ENCODE measurements around the gene RNF150. TPM values are rescaled to one million over a fixed set of nuclear protein-coding genes. Genes with fewer than 3 reads are reported as not detected.

The RNF150 gene
- polyA plus RNA-seq, 3 donors from 2014 or later = not detected

DNA sequence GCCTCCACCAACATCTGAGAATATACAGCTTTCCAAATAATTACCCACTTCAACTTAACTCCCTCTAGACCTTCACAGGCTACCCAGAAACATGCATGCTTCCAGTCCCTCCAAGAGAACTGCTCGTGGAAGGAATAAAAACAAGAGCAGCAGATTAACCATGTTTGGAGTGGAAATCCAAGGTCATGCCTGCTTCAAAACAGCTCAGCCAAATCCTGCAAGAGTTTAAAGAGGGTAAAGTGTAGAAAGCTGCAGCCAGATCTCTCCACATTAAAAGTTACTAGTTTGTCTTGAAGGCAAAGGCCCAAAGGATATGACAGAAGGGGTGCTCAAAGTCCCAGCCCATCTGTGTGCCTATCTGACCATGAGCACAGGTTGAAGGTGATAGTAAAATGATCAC is 139.3 kb downstream of the RNF150 start:
- H3K27me3 Mint-ChIP-seq (ENCODE audit: low read depth in 3 of 3) = peaks cover 0 to 3% (median 1%) of the 10 kb centered on the region in 3 donors
- H3K36me3 Mint-ChIP-seq = peaks cover 0 to 3% (median 0%) of the 10 kb centered on the region in 3 donors
- no peak for DNase-seq
- peaks cover 2 to 10% (median 4%) of the 10 kb centered on the region in 6 donors for H3K9me3 Mint-ChIP-seq
- H3K27ac Mint-ChIP-seq = no peak overlapping the region
- no peak overlapping the region for H3K4me3 Mint-ChIP-seq
- H3K4me1 Mint-ChIP-seq = no peaks in the 10 kb centered on the region

DNA sequence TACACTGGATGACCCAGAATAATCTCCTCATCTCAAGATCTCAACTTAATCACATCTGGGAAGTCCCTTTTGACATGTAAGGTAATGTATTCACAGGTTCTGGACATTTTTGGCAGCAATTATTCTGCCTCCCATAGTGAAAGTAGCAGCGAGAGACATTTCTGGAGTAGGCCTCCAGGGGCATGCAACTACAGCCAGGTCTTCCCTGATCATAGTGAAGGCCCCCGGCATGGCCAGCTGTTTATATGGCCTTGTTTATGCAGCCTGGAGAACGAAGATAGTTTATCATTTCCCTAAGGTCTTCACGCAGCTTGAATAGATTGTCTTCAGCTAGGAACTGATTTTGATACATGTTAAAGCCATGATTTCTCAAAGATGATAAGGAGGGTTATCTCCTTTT is 139.9 kb downstream of the RNF150 start:
- H3K36me3 Mint-ChIP-seq = peaks cover 0 to 3% (median 0%) of the 10 kb centered on the region in 3 donors
- H3K27ac Mint-ChIP-seq = no peak overlapping the region
- DNase-seq = no peak
- peaks cover 0 to 3% (median 1%) of the 10 kb centered on the region in 3 donors for H3K27me3 Mint-ChIP-seq (ENCODE audit: low read depth in 3 of 3)
- peaks cover 2 to 10% (median 4%) of the 10 kb centered on the region in 6 donors for H3K9me3 Mint-ChIP-seq
- no peaks in the 10 kb centered on the region for H3K4me1 Mint-ChIP-seq
- H3K4me3 Mint-ChIP-seq = no peak overlapping the region

- Mint-ChIP-seq H3K4me3 (no peak overlapping the region), H3K27ac (no peak overlapping the region), H3K36me3 (no peaks in the 10 kb centered on the region), H3K9me3 (peaks cover 0 to 7% (median 3%) of the 10 kb centered on the region in 6 donors), H3K4me1 (no peaks in the 10 kb centered on the region), H3K27me3 (ENCODE audit: low read depth in 3 of 3) (peaks cover 0 to 1% (median 0%) of the 10 kb centered on the region in 3 donors)
- DNase-seq = no peak
Measured at GRCh38 chr4:140989944-140990343, 143.3 kb downstream of the RNF150 start.

DNA sequence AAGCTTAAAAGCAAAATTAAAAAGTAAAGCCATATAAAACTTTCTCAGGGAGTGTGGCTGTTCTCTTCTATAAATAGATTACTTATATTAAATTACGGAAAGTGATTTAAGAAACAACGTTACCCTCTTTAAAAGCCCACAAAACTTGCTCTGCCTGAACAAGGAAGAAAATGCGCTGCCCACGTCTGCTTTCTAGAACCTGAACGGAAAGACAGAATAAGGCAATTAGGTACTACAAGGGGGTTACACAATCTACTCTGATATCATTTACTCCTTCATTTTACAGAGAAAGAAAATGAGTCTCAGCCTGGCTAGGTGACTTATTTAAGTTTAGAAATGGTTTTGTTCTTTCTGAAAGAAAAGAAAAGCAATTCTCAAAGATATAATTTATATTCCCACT is 147.2 kb downstream of the RNF150 start:
- Mint-ChIP-seq H3K27me3 (ENCODE audit: low read depth in 3 of 3) (peaks cover 0 to 1% (median 0%) of the 10 kb centered on the region in 3 donors), H3K4me1 (no peaks in the 10 kb centered on the region), H3K9me3 (peaks cover 0 to 6% (median 0%) of the 10 kb centered on the region in 6 donors), H3K36me3 (no peaks in the 10 kb centered on the region), H3K4me3 (no peak overlapping the region), H3K27ac (no peak overlapping the region)
- DNase-seq = no peak

DNA sequence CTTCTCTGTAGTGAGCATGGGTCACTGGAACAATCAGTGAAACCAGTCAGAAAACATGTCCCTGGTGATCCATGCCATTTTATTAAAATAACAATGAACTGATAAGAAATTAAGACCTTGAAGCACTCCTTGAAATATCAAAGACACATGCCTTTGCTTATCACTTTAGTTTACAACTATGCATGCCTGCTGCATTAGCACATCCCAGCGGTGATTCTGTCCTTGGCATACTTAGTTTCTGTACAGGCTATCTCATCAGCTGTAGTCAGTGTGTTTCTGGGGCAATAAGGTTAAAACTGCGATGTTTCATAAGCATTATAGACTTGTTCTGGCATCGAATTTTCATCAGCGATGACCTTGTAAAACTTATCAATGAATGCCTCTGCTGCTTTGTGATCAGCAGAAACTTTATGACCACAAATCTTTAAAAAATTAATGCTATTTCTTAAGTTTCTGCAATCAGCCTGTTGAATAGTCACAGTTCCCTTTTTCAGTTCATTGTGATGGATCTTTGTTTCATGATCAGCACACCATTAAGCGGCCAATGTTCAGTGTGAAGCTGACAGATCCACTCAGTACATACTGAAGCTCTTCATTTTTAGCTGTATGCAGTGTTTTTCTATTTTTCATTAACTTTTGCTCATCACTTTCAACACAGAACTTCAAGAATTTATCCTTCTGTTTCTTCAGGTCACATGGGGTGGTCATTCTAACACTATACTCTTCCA is 150.5 kb downstream of the RNF150 start:
- Mint-ChIP-seq H3K36me3 (no peaks in the 10 kb centered on the region), H3K27me3 (ENCODE audit: low read depth in 3 of 3) (no peaks in the 10 kb centered on the region), H3K27ac (no peak overlapping the region), H3K4me1 (no peaks in the 10 kb centered on the region), H3K4me3 (no peak overlapping the region), H3K9me3 (peaks cover 0 to 7% (median 1%) of the 10 kb centered on the region in 6 donors)
- no peak for DNase-seq

DNA sequence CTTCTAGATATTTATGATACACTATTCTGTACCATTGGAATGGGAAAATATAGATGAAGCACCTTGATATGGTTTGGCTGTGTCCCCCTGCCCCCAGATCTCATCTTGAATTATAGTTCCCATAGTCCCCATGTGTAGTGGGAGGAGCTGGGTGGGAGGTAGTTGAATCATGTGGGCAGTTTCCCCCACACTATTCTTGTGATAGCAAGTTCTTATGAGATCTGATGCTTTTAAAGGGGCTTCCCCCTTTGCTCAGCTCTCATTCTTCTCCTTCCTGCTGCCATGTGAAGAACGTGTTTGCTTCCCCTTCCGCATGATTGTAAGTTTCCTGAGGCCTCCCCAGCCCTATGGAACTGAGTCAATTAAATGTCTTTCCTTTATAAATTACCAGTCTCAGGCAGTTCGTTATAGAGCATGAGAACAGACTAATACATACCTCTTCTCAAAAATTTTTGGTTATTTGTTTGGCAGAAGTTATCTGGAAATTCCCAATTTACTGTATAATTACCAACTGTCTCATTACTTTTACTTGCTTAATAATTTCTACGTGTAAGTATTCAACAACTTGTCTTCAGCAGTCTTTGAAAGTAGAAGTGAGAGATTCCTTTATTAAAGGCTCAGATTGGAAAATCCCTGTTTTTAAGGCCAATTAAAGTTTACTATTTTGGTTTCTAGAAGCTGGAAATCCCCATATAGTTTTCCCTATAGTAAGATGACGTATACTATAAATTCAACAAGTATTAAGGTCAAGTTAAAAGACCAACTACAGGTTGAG is 152.7 kb downstream of the RNF150 start:
- no peak for DNase-seq
- H3K9me3 Mint-ChIP-seq = peaks cover 0 to 6% (median 3%) of the 10 kb centered on the region in 6 donors
- H3K4me1 Mint-ChIP-seq = no peaks in the 10 kb centered on the region
- H3K27me3 Mint-ChIP-seq (ENCODE audit: low read depth in 3 of 3) = no peaks in the 10 kb centered on the region
- no peak overlapping the region for H3K4me3 Mint-ChIP-seq
- no peaks in the 10 kb centered on the region for H3K36me3 Mint-ChIP-seq
- no peak overlapping the region for H3K27ac Mint-ChIP-seq

DNA sequence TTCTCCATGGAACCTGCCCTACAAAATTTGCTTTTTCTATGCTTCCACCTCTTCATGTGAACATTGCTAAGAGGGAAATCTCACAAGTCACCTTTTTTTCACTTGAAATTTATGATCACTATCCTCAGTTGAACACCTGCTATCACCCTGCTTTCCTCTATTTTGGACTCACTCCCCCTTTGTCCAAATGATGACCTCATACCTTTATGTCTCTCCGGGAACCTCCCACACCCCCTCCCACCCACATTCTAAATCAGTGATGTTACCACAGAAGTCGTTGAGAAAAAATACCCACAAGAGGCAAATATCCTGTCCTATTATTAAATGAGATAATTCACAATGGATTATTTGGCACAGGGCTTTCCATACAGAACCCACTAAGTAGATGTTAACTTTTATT is 156.5 kb downstream of the RNF150 start:
- peaks cover 0 to 8% (median 3%) of the 10 kb centered on the region in 6 donors for H3K9me3 Mint-ChIP-seq
- no peak overlapping the region for H3K27ac Mint-ChIP-seq
- H3K36me3 Mint-ChIP-seq = no peaks in the 10 kb centered on the region
- H3K4me1 Mint-ChIP-seq = no peaks in the 10 kb centered on the region
- no peak overlapping the region for H3K4me3 Mint-ChIP-seq
- no peaks in the 10 kb centered on the region for H3K27me3 Mint-ChIP-seq (ENCODE audit: low read depth in 3 of 3)
- no peak for DNase-seq

- H3K36me3 Mint-ChIP-seq = no peaks in the 10 kb centered on the region
- no peaks in the 10 kb centered on the region for H3K4me1 Mint-ChIP-seq
- H3K27me3 Mint-ChIP-seq (ENCODE audit: low read depth in 3 of 3) = no peaks in the 10 kb centered on the region
- no peak overlapping the region for H3K27ac Mint-ChIP-seq
- no peak overlapping the region for H3K4me3 Mint-ChIP-seq
- DNase-seq = no peak
- peaks cover 0 to 2% (median 0%) of the 10 kb centered on the region in 6 donors for H3K9me3 Mint-ChIP-seq
Measured at GRCh38 chr4:140971077-140971792, 162.0 kb downstream of the RNF150 start.

DNA sequence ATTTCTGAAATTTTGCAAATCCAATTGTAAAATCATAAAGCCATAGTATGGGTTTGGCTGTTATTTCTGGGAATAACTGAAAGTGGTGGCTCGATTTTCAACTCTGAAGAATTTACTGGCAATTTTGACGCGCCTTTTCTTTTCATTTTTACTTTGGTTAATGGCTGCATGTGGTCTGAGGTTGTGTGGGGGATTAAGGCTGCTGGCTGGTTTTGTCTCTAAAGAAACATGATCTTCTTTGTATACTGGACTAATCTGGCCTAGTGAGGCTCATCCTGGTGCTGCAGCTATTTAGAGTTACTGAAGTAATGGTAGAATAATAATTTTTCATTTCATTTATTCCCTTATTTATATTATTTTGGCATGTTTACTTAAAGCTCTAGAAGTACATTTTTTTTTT is 164.0 kb downstream of the RNF150 start:
- no peak overlapping the region for H3K4me3 Mint-ChIP-seq
- H3K36me3 Mint-ChIP-seq = no peaks in the 10 kb centered on the region
- H3K4me1 Mint-ChIP-seq = no peaks in the 10 kb centered on the region
- peaks cover 0 to 4% (median 0%) of the 10 kb centered on the region in 6 donors for H3K9me3 Mint-ChIP-seq
- no peaks in the 10 kb centered on the region for H3K27me3 Mint-ChIP-seq (ENCODE audit: low read depth in 3 of 3)
- DNase-seq = no peak
- H3K27ac Mint-ChIP-seq = no peak overlapping the region

DNA sequence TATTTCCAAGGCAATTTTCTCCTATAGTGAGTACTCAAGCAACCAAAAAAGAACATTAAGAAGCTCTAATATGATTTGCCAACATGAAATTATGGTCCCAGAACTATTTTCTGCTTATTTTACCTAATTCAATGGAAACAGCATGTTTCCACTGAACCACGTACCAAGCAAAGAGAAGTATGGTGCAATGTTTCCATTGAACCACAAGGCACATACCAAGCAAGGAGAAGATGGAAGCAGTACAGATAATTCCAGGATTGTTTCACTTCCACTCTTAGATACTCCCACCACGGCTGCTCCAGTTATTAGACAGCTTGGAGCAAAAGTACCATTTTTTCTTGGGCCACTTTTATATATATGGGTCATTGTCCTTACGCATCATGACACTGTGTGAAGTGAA is 164.9 kb downstream of the RNF150 start:
- Mint-ChIP-seq H3K9me3 (peaks cover 0 to 2% (median 0%) of the 10 kb centered on the region in 6 donors), H3K4me1 (no peaks in the 10 kb centered on the region), H3K27me3 (ENCODE audit: low read depth in 3 of 3) (no peaks in the 10 kb centered on the region), H3K4me3 (no peak overlapping the region), H3K36me3 (no peaks in the 10 kb centered on the region), H3K27ac (no peak overlapping the region)
- no peak for DNase-seq

GRCh38 chr4:140963883-140964282 is 169.4 kb downstream of the RNF150 start:
- no peaks in the 10 kb centered on the region for H3K36me3 Mint-ChIP-seq
- H3K9me3 Mint-ChIP-seq = peaks cover 0 to 5% (median 2%) of the 10 kb centered on the region in 6 donors
- peaks cover 0 to 1% (median 0%) of the 10 kb centered on the region in 3 donors for H3K27me3 Mint-ChIP-seq (ENCODE audit: low read depth in 3 of 3)
- H3K27ac Mint-ChIP-seq = no peak overlapping the region
- no peaks in the 10 kb centered on the region for H3K4me1 Mint-ChIP-seq
- DNase-seq = no peak
- H3K4me3 Mint-ChIP-seq = no peak overlapping the region

DNA sequence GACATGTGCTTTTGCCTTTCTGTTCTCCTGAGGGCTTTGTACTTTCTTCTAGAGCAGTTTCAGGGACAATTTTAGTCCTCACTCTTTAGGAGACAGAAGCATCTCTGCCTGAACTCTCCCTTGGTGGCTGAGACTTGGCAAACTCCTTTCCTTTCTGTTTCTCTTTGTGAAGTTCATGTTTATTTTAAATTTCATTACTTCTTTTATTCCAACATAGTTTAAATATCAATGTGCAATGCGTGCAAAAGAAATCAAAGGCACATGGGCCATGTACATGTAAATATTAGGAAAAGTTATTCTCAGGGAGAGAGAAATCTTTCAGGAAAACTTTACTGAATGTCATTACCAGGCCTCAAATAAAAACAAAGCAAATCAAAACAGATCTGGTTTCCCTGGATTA is 177.6 kb downstream of the RNF150 start:
- no peak overlapping the region for H3K27ac Mint-ChIP-seq
- peaks cover 0 to 2% (median 1%) of the 10 kb centered on the region in 3 donors for H3K27me3 Mint-ChIP-seq (ENCODE audit: low read depth in 3 of 3)
- no peak for DNase-seq
- no peaks in the 10 kb centered on the region for H3K4me1 Mint-ChIP-seq
- peaks cover 2 to 14% (median 6%) of the 10 kb centered on the region in 6 donors for H3K9me3 Mint-ChIP-seq
- H3K4me3 Mint-ChIP-seq = no peak overlapping the region
- H3K36me3 Mint-ChIP-seq = peaks cover 0 to 3% (median 0%) of the 10 kb centered on the region in 3 donors

GRCh38 chr4:140952717-140953116 is 180.6 kb downstream of the RNF150 start:
- Mint-ChIP-seq H3K27ac (no peak overlapping the region), H3K4me1 (no peaks in the 10 kb centered on the region), H3K9me3 (peaks cover 0 to 12% (median 4%) of the 10 kb centered on the region in 6 donors), H3K4me3 (no peak overlapping the region), H3K36me3 (peaks cover 0 to 3% (median 0%) of the 10 kb centered on the region in 3 donors), H3K27me3 (ENCODE audit: low read depth in 3 of 3) (peaks cover 0 to 2% (median 0%) of the 10 kb centered on the region in 3 donors)
- no peak for DNase-seq

GRCh38 chr4:140947506-140947905 is 185.8 kb downstream of the RNF150 start:
- peaks cover 0 to 6% (median under 1%) of the 10 kb centered on the region in 6 donors for H3K9me3 Mint-ChIP-seq
- H3K36me3 Mint-ChIP-seq = no peaks in the 10 kb centered on the region
- no peaks in the 10 kb centered on the region for H3K4me1 Mint-ChIP-seq
- no peaks in the 10 kb centered on the region for H3K27me3 Mint-ChIP-seq (ENCODE audit: low read depth in 3 of 3)
- H3K27ac Mint-ChIP-seq = no peak overlapping the region
- H3K4me3 Mint-ChIP-seq = no peak overlapping the region
- DNase-seq = no peak

All from immature natural killer cell (primary cell).